Measurements from ENCODE around the gene PALD1.

- TF ChIP-seq CTCF (IDR thresholded peaks at IDR 0.05) (no peak), POLR2A (IDR thresholded peaks at IDR 0.05) (no peak)
These were observed 44.5 kb downstream of the PALD1 start for GRCh38 chr10:70523057-70523456.

Data from lower leg skin (tissue), 3 donors.